DOHH2 (cell line): ENCODE results near the gene HTRA3.

Experiments used
- H3F3A ChIP-seq: fragments of 200-600 bp; sonication (generic), shearing (Covaris generic); 2 replicates; pipeline ENCODE4 v1.6.0; 2016; ENCODE audit warnings: antibody characterized with exemption, mild to moderate bottlenecking; ENCODE audit not compliant: control insufficient read depth, insufficient read depth
- H3K27ac ChIP-seq: fragments of 200-600 bp; sonication (generic); 2 replicates; pipeline ENCODE4 v1.5.1; 2014; ENCODE audit warnings: low read depth, mild to moderate bottlenecking, low read length, moderate library complexity
- H3K27me3 ChIP-seq: fragments of 200-600 bp; sonication (generic); 2 replicates; pipeline ENCODE4 v1.6.1; 2014; ENCODE audit warnings: mild to moderate bottlenecking, low read length, mixed read lengths; ENCODE audit not compliant: control insufficient read depth
- H3K36me3 ChIP-seq: fragments of 200-600 bp; sonication (generic); 2 replicates; pipeline ENCODE4 v1.6.1; 2014; ENCODE audit warnings: mild to moderate bottlenecking, low read length, moderate library complexity, mixed read lengths; ENCODE audit not compliant: control insufficient read depth
- H3K4me1 ChIP-seq: fragments of 200-600 bp; sonication (generic); 2 replicates; pipeline ENCODE4 v1.6.1; 2014; ENCODE audit warnings: mild to moderate bottlenecking, low read length, mixed read lengths; ENCODE audit not compliant: control insufficient read depth
- H3K4me2 ChIP-seq: fragments of 200-600 bp; sonication (generic); 2 replicates; pipeline ENCODE4 v1.6.0; 2014; ENCODE audit warnings: mild to moderate bottlenecking, low read length, moderate library complexity
- H3K4me3 ChIP-seq: fragments of 200-600 bp; sonication (generic); 2 replicates; pipeline ENCODE4 v1.5.1; 2014; ENCODE audit warnings: mild to moderate bottlenecking, low read length, mixed read lengths
- H3K79me2 ChIP-seq: fragments of 200-600 bp; sonication (generic); 2 replicates; pipeline ENCODE4 v1.6.1; 2014; ENCODE audit warnings: mild to moderate bottlenecking, low read length, mixed read lengths; ENCODE audit not compliant: control insufficient read depth
- H3K9me2 ChIP-seq: fragments of 200-600 bp; sonication (generic); replicated peaks from 2 replicates; pipeline ENCODE4 v1.6.1; 2014; ENCODE audit warnings: mild to moderate bottlenecking, low read length, mixed read lengths; ENCODE audit not compliant: control insufficient read depth
- H3K9me3 ChIP-seq: fragments of 200-600 bp; sonication (generic); 2 replicates; pipeline ENCODE4 v1.6.1; 2014; ENCODE audit warnings: antibody characterized with exemption, low read length, mixed read lengths; ENCODE audit not compliant: control insufficient read depth, insufficient read depth
- H4K20me1 ChIP-seq: fragments of 200-600 bp; sonication (generic); 2 replicates; pipeline ENCODE4 v1.6.0; 2014; ENCODE audit warnings: low read depth, mild to moderate bottlenecking, antibody characterized with exemption, low read length, moderate library complexity; ENCODE audit not compliant: control insufficient read depth, insufficient read depth
- CTCF ChIP-seq: fragments of 200-600 bp; sonication (generic); IDR thresholded peaks from one replicate; pipeline ENCODE4 v1.5.1; 2014; ENCODE audit warnings: antibody characterized with exemption, mild to moderate bottlenecking, low read depth, low read length; ENCODE audit not compliant: poor library complexity, severe bottlenecking
- EZH2phosphoT487 ChIP-seq: fragments of 200-600 bp; sonication (generic); IDR thresholded peaks from 2 replicates; pipeline ENCODE4 v1.6.1; 2017; ENCODE audit warnings: borderline replicate concordance, mild to moderate bottlenecking, antibody characterized with exemption, low read length, moderate library complexity, mixed read lengths

Gene HTRA3

GRCh38 chr4:8333726-8334460 lies 64.3 kb downstream of the HTRA3 start:
- Histone ChIP-seq H3K9me3 (peaks cover 15% of the 10 kb centered on the region), H3K79me2 (no peaks in the 10 kb centered on the region), H3K9me2 (no peaks in the 10 kb centered on the region), H3K27ac (no peak overlapping the region), H3K4me2 (no peak overlapping the region), H3K36me3 (no peaks in the 10 kb centered on the region), H3K4me3 (no peak overlapping the region), H4K20me1 (no peaks in the 10 kb centered on the region), H3K4me1 (peaks cover 7% of the 10 kb centered on the region), H3K27me3 (no peaks in the 10 kb centered on the region), H3F3A (no peaks in the 10 kb centered on the region)
- TF ChIP-seq EZH2phosphoT487: no peak
- TF ChIP-seq CTCF: no peak

GRCh38 chr4:8334786-8335460 lies 65.4 kb downstream of the HTRA3 start:
- Histone ChIP-seq H3K27me3 (no peaks in the 10 kb centered on the region), H3K9me2 (no peaks in the 10 kb centered on the region), H3K4me3 (no peak overlapping the region), H3K9me3 (peaks cover 15% of the 10 kb centered on the region), H3K4me1 (peaks cover 10% of the 10 kb centered on the region), H3K79me2 (no peaks in the 10 kb centered on the region), H3F3A (no peaks in the 10 kb centered on the region), H3K36me3 (no peaks in the 10 kb centered on the region), H3K4me2 (no peak overlapping the region), H4K20me1 (no peaks in the 10 kb centered on the region), H3K27ac (no peak overlapping the region)
- TF ChIP-seq EZH2phosphoT487 (no peak), CTCF (no peak)

GRCh38 chr4:8335848-8336247 lies 66.3 kb downstream of the HTRA3 start:
- Histone ChIP-seq H3K27ac (no peak overlapping the region), H3K9me3 (peaks cover 15% of the 10 kb centered on the region), H3K9me2 (no peaks in the 10 kb centered on the region), H3K36me3 (no peaks in the 10 kb centered on the region), H3K79me2 (no peaks in the 10 kb centered on the region), H3K27me3 (no peaks in the 10 kb centered on the region), H3F3A (no peaks in the 10 kb centered on the region), H4K20me1 (no peaks in the 10 kb centered on the region), H3K4me3 (no peak overlapping the region), H3K4me2 (no peak overlapping the region), H3K4me1 (peaks cover 10% of the 10 kb centered on the region)
- no peak for TF ChIP-seq CTCF
- no peak for TF ChIP-seq EZH2phosphoT487
